Muscle of back (tissue), 11 donors: Measurements from ENCODE around the gene ARHGEF7. TPM values are rescaled to one million over a fixed set of nuclear protein-coding genes. Genes with fewer than 3 reads are reported as not detected.

Experiments used
- DNase-seq, 3 donors: peaks; one replicate each; pipeline versions ENCODE4 v3.0.0 to v3.0.0-alpha.2; 2013
- polyA plus RNA-seq, 10 donors: library from polyadenylated mRNA; unstranded; fragments of 120-200 nt; gene quantifications; one replicate each; pipeline ENCODE4 v1.2.1, GENCODE V29; 2013; ENCODE audit not compliant: insufficient read length in 10 of 10

The ARHGEF7 gene
- polyA plus RNA-seq, 10 donors: 54.3 to 90.5 (median 73.8) TPM

DNA sequence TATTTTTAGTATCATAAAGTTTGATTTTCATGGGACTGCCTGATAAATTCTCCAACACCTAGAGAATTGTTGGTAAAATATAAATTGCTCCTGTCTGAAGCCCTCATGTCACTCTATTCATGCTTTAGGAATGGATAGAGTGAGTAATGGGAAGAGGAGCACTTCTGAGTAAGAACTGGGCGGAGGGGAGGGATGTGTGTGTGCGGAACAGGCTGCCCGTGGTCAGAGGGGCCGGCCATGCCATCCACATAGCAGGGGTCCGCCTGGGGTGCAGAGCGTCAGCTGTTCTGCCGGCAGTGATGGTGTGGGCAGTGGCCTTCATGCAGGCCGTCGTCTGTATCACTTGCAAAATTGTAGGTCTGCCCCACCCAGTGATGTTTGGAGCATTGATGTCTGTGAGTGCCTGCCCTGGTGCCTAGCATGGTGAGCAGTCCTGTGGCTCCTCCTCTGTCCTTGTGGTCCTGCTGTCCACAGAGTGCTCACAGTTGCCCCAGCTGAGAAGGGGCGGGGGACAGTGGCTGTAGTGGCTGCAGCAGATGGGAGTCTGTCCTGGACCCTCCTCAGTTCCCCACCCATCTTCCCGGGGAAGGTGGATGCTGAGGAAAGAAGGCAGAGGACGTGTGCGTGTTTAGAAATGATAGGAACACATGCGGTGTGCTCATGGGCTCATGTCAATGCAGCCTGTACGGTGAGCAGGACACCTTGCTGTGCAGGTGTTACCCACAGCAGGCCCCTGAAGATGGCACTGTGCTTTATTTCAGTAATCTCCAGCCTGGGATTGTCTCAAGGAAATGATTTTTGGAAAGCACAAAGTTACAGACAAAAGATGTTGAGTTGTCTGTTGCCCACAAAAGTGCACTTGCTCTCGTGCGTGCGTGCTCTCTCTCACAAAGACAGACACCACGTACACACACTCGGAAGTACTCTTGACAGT, 155.9 kb downstream of the ARHGEF7 start:
- no peak for DNase-seq

DNA sequence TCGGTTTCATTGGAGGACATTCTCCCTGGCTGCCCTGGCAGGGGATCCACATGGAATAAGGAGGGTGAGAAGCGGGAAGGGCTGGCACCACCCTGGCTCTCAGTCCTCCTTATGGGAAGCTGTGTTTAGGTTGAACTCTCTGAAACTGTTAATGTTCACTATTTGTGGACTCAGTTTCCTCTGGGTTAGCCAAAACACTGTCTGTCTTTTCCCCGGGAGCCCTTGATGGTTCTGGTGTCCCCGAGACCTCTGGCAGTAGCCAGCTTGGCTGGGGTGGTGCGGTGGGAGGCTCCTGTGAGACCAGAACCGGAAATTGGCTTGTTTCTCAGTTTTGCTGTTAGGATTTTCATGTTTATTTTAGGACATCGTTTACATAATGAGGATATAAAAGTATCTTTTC, 157.0 kb downstream of the ARHGEF7 start:
- no peak for DNase-seq

DNA sequence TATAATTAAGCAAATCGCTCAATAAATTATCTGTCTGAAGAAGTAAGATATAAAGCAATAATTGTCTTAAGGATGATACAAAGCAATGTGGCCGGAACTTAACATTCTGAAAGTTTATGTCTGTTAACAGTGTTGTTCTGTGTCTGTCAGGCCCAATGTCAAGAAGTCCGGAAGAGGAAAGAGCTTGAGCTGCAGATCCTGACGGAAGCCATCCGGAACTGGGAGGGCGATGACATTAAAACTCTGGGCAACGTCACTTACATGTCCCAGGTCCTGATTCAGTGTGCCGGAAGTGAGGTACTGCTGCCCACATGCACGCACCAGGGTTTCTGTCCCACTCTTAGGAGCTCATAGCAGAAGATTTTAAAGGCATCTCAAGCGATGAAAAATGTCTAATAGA, 160.3 kb downstream of the ARHGEF7 start:
- DNase-seq: no peak

DNA sequence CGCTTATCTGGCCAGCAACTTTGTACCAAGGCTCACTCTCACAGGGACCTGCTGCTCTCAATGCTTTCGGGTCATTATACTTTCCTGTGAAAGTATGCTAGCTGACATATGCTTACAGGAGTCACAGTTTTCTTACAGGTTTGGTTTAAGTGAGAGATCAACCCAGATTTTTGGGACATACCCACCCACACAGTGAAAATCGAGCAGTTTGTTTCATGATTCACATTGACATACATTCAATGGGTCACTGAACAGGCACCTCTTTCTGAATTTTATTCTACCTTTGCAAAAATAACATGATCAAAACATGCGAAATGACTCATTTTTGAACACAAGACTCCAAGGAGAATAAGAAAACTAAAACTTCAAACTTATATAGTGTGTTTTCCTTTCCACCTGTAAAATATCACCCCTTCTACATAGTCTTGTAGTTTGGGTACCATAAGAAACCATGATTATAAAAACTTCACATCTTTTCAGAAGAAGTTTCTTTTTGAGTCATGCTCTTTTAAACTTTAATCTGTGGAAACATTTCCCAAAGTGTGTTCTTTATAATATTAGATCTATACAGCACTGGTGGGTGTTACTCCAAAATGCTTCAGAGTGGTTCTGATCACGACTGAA, 161.0 kb downstream of the ARHGEF7 start:
- no peak for DNase-seq

DNA sequence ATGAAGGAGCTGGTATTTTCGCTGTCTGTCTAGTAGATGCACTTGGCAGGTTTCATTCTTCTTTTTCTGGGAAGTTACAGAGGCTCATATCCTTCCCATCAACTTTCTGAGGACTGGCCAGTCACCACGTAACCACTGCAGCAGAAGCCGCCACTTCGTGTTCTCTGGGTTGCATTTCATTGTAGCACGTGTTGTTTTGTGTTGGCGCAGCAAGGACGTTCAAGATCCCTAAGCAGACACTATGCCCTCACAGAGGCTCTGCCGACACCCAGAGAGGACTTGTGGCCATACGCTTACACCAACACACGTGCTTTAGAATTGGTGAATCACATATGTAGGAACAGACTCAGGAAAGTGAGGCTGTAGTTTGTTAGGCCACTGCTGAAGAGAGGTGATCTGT, 163.1 kb downstream of the ARHGEF7 start:
- peak in 1 of 3 donors; percentile 18 for DNase-seq

DNA sequence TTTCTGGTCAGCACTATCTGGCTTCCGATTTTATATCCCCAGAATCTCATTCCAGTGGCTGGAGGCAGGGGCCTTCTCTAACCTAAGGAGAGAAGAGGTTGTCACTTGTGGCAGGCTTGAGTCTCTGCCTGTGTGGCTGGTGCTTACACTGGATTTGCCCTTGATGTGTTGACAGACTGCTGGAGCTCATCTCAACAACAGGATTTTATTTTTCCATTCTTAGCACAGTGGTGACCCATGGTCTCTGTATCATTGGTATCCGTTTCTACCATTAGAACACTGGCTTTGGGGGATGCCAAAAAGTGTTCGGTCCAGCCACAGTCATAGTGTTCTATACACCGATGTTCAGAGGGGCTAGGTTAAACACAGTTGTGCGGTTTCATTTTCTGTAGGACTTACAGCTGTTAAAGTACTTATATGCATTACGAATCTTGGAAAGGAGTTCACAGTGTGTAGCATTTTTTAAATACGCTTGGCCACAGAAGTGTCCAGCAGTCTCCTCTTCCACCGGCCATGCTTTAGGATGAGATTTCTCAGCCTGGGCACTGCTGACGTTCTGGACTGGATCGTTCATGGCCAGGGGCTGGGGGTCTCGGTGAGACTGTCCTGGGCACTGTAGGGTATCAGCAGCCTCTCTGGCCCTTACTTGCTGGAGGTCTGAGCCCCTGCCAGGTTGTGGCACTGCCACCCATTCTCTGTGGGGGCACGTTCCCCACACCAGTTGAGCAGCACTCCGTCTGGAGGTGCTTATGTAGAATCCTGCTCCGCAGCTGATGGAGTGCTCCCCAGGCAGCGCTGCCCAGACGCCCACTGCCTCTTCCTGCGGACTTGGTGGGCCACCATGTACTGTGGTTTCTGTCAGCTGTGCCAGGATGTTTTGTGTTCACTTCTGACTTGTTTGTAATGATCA, 163.9 kb downstream of the ARHGEF7 start:
- DNase-seq: peak in 1 of 3 donors; percentile 61

DNA sequence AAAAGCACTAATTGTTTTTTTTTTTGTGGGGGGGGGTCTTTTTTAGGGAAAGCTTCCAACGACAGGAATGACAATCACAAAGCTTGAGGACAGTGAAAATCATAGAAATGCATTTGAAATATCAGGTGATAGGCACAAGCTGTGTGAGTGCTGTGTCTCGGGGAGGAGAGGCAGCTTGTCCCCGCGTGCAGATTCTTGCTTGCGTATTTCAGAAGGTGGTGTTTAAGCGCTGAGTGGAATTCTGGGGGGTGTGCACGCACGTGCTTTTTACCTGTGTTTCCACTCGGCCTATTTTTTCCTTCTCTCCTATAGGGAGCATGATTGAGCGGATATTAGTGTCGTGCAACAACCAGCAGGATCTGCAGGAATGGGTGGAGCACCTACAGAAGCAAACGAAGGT, 165.1 kb downstream of the ARHGEF7 start:
- no peak for DNase-seq

DNA sequence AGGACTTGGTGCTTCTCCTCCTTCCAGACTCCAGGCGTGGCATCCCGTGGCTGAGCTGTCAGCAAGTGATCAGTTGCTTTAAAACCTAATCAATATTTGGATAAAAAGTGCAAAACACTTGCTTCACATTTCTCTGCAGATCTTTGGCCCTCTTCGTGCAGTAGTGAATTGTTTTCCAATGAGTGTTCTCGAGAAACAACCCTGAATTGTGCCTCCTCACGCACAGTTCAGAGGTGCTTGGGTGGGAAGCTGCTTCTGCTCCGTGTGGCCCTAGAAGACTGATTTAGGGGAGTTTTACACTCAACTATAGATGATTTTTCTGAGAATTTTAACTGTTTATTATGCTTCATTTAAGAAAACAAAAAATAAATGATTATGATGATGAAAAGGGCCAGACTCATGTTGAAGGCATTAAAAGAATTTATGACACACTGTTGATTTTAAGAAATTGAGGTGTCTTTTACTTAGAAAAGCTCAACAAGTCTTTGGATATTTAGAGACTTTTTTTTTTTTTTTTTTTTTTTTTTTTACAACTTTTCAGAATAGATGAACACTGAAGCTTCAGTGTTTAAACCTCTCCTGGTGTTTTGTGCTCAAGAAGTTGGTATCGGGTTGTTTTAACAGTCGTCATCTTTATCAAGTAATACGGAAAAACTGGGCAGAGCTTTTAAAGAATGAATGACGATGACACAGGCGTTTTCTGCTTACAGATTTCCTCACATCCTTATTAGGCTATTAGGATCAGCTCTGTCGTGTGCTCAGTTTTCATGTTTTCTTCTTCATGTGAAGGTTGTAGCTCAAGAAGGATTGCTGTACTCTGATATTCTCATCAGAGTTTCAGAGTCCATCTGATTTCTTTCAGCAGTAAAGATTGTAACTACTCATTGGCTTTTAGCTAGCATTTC, 165.8 kb downstream of the ARHGEF7 start:
- no peak for DNase-seq

DNA sequence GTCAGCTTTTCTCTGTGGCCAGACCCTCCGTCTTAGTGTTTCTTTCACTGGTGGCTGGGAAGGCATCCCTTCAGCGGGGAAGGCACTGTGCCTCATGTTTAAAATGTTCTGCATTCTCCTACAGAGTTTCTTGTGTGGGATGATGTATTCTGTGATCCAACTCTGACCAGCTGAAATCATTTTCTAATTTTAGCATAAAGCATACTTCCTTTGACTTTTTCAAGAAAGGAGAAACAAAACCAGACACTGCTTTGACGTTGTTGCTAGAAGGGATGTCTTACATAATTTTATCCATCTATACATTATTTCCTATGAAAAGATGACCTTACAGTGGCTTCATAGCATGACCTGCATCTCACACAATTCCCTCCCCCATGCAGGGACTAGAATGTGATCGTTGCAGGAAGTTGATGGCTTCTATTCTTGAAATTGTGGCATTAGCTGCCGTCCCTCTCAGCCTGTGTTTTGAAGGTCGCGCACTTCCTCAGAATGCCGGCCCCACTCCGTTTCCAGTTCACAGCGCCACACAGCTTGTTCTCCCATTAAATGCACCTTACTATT, 166.7 kb downstream of the ARHGEF7 start:
- peak in 2 of 3 donors; percentile 33 to 67 for DNase-seq

DNA sequence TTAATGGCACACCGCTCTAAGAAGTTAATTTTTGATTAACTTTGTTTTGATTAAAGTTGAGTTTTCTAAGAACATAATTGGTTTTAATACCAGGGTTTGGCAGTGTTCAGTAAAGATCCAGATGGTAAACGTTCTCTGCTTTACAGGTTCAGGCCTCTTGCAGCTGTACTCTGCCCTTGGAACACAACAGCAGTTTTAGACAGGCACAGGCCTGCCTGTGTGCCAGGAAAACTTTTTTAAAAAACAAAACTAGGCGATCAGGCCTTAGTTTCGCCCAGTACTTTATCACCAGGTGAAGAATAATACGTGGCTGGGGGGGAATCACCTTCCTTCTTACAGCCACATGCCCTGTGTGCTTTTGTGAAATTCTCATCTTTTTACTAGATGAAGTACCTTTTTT, 167.3 kb downstream of the ARHGEF7 start:
- peak in 1 of 3 donors; percentile 15 for DNase-seq

DNA sequence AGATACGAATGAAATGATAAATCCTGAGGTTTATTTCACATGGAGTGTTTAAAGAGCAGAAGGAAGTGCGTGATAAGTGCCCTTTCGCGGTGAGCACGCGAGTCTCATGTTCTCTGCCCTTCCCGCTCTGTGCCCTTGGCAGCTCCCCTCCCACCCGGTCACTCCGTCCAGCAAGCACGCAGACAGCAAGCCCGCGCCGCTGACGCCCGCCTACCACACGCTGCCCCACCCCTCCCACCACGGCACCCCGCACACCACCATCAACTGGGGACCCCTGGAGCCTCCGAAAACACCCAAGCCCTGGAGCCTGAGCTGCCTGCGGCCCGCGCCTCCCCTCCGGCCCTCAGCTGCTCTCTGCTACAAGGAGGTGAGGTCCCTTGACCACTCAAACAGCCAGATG, 167.9 kb downstream of the ARHGEF7 start:
- no peak for DNase-seq

DNA sequence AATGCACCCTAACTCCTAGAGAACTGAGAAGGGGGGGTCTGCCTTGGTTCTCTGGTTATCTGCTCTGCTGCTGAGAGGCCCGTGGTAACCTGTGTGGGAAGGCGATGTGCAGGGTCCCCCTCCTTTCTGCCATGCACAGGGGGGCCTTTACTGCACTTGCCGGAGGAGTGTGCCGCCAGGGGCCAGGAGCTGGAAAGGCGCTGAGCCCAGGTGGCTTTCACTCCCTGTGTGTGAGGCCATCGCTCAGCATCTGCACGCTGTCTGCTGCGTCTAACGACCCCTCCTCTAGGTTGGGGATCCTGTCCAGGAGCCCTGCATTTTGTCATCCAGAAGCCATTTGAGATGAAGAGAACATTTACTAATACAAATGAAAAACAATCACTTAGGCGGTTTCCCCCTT, 168.3 kb downstream of the ARHGEF7 start:
- no peak for DNase-seq

DNA sequence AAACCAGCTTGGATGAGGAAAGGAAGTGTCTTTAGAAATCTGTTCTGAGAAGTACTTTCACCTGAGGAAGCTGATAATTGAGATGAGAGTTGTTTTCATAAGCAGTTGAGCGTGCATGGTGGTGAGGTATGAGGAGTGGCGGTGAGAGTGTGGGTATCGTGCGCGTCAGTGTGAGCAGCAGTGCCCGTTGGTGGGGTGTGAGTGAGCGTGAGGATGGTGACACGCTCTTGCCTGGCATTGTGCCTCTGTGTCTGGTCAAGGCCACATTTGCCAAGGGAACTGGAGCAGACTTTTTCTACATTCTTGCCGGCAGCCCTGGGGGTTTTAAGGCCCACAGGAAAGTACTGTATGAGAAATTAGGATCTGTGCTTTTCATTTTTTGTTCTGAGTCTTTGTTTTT, 168.9 kb downstream of the ARHGEF7 start:
- no peak for DNase-seq

DNA sequence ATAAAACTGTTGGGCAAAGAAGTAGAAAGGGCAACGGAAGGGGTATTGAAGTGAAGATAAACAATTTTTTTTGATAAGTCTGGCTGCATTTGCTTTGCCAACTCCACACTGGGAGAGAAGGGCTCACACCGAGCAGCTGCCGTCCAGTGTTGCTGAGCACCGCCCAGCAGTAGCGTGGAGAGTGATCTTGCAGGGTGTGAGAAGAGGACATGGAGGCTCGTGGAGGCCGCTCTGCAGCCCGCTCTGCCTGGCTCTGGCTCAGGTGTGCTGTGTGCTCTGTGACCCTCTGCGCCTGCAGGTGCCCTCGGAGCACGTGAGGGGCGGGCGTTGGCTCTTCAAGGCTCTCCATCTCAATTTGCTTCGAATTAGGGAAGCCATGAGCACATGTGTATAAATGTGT, 169.5 kb downstream of the ARHGEF7 start:
- no peak for DNase-seq

DNA sequence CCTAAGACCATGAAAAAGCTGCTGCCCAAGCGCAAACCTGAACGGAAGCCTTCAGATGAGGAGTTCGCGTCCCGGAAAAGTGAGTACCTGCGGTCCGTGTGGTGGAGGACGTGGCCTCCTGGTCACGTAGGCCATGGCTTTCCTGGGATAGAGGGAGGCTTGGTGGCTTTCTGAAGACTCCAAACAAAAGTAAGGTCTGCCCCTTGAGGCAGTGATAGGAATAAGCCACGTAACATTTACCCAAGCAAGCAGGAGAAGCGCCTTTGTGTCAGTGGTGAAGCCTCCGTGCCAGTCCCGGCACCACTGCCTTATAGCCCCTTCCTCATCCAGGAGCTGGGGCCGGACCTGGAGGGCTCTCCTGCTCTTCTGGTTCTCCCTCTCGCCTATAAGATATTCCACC, 171.1 kb downstream of the ARHGEF7 start:
- DNase-seq: no peak

DNA sequence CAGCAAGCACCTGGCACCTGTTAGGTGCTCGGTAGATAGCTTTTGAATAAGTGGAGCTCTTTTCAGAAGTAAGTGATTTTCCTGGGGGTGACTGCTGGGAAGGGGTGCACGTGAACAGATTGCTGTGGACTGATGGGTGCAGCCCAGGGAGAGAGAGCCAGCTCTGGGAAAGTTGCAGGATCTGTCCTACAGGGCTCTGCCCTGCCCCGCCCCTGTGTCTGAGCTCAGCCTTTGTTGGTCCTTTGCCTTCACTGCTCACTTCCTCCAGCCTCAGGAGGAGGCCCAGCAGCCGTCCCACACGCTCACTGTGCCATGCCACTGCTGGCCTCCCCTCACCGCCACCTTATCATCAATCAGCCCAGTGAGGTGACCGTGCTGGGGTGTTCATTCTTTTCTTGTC, 171.6 kb downstream of the ARHGEF7 start:
- no peak for DNase-seq

DNA sequence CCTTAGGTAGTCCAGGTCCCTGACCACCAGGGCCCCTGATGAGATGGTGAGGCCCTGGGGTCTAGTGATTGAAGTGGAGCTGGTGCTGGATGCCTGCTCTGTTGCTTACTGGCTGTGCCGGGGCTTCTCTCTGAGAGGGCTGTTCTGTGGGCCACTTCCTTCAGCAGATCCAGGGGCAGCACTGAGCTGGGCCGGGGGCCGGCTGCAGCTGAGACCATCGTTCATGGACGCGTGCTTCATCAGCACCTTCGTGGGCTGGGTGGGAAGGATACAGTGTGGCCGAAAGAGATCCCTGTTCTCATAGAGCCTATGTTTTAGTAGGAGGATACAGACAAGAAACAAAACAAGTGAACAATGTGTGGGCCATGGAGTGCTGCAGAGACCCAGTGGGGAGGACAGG, 172.1 kb downstream of the ARHGEF7 start:
- no peak for DNase-seq

DNA sequence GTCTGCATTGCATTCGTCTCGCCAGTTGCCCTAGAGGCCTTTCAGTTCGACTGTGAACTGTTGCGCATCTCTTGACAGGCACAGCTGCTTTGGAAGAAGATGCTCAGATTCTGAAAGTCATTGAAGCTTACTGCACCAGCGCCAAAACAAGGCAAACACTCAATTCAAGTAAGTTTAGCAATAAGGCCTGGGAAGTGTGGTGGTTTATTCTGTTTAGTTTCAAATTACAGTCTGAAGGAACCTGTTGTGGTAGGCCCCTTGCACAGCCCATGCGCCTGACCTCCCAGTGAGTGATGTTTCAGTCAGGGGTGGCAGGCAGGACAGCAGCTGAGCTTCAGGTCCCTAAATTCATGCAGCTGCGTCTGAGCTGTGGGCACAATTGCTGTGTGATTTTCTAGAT, 173.2 kb downstream of the ARHGEF7 start:
- no peak for DNase-seq

DNA sequence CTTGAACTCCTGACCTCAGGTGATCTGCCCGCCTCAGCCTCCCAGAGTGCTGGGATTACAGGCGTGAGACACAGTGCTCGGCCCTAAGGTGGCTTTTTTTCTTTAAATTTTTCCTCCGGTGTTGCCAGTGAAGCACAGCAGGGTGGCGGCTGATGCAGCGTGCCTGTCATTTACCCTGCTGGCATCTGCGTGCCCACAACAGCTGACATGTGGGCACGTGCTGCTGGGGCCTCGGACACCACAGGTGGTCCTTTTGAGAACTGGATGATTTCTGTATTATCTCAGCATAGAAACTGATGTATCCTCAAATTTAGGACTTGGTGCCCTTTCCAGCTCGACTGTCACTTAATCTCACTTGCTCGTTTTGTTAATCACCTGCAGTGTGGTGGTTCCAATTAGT, 174.1 kb downstream of the ARHGEF7 start:
- no peak for DNase-seq

DNA sequence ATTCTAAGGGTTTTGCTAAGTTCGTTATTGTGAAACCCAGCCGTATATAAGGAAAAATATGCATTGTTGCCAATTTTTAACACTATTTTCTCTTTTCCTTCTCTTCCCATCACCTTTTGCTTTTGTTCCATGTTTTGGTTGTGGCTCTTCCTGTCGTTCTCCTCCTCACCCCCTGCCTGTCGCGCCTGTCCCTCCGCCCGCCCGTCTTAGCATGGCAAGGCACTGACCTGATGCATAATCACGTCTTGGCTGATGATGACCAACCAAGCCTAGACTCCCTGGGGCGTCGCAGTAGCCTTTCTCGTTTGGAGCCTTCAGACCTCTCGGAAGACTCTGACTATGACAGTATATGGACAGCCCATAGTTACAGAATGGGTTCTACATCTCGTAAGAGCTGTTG, 176.8 kb downstream of the ARHGEF7 start:
- DNase-seq: no peak
